T-helper 22 cell (primary cell): ENCODE measurements around the gene DMTF1.
"Not testable (repeated sequence)": the region's sequence is repeated elsewhere in the genome, so short reads cannot be mapped to it uniquely, and the experiment has no call there.

Source experiments
- DNase-seq: peaks from one replicate; pipeline ENCODE4 v3.0.0-alpha.2; 2020; ENCODE audit warnings: low read depth

The DMTF1 gene

DNA sequence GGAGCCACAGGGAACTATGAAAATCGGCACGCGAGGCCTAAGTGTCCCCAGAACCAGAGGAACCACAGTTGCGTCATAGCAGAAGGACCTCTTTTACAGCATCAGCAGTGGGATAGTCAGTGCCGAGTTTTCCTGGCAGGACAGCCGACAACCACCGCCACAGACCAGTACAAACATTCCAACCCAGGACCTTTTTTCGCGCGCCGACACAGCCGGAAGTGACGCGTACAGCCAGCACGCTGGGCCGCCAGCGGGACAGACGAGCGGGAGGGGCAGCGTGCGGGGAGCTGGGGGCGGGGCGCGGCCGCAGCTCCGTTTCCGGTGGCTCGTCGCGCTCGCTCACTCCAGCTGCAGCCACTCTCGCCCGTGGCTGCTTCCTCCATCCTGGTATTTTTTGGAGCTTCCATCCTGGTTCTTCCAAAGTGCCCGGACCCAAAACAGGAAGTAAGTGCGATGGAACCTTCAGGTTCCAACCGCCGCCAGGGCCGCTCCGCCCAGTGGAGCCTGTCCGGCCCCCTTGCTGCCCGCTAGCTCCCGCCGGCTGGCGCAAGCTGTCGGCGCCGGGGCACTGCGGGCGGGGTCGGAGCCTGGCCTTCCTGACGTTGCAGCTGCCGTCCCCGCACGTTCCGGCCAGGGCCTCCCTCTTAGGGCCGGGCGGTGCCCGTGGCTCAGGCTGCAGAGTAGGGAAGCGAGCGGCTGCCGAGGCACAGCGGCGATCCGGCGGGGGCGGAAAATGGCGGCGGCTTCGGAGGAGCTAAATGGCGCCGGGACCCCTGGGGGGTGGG is at the start of gene DMTF1:
Gene DMTF1, plus strand, starts transcription at position 342 of the 785 bp plus-strand sequence. CDS start 12,489 bp downstream, outside the sequence.
- peak; percentile 81 for DNase-seq

DNA sequence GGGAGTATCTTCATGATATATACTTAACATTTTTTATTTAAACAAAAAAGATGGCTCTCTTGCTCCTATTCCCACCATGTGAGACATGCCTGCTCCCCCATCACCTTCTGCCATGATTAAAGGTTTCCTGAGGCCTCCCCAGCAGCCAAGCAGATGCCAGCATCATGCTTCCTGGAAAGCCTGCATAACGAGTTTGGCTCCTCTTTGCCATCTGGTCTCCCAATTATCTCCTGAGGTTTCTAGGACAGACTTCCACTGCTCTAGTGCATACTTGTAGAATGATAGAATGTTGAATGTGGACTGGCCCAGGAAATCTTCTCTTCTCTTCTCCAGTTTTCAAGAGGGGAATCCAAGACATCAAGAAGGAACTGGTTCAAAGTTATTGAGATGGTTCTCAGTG is 46.9 kb upstream of the DMTF1 start:
- DNase-seq, result no peak

DNA sequence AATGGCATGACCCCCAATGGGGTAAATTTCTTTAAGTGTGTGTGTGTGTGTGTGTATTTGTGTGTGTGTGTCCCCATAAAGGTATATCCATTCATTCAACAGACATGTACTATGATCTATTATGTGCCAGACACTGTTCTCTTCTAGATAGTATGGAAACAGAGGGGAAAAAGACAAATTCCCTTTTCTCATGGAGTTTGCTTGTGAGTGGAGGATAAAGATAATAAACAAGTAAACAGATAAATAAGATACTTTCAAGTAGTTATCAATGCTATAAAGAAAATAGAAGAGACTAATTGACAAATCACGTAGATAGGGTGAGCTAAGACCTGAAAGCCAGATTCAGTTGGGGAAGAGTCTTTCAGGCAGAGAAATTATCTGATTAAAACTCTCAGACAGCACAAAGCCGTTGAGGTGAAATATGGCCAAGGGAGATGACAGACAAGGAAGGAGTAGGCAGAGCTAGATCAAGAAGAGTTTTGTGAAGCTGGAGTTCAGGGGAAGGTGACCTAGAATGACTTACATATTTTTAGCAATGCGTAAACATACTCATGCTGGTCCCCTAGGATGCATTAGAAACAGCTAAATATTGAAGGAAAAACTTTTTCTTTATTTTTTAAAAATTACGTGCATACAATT is 45.2 kb upstream of the DMTF1 start:
- no peak for DNase-seq

- DNase-seq, result no peak
Measured at GRCh38 chr7:87107949-87108776, 44.1 kb upstream of the DMTF1 start.

GRCh38 chr7:87110778-87111177 is 41.5 kb upstream of the DMTF1 start:
- DNase-seq, result no peak

DNA sequence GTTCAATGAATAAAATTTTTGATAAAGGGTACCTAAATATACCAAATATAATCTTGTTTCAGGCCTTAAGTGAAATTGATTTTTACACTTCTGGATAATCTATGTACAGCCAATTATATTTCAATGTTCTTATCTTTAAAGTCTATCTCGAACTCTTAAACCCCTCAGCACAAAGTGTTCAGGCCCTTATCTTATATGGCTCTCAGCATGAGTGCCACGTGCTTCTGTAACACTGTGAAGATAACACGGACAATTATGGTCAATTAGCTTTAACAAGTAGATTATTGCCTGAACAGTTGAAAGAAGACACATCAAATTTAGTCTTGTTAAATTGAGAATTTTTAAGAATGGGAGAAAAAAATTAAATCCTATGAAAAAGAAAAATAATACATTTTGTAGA is 40.4 kb upstream of the DMTF1 start:
- DNase-seq, result no peak

- DNase-seq, result no peak
Measured at GRCh38 chr7:87113077-87113476, 39.2 kb upstream of the DMTF1 start.

DNA sequence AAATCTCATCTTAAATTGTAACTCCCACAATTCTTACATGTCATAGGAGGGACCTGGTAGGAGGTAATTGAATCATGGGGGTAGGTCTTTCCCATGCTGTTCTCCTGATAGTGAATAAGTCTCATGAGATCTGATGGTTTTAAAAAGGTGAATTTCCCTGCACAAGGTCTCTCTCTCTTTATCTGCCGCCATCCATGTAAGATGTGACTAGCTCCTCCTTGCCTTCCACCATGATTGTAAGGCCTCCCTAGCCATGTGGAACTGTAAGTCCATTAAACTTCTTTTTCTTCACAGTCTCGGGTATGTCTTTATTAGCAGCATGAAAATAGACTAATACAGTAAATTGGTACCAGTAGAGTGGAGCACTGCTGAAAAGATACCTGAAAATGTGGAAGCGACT is 38.3 kb upstream of the DMTF1 start:
- not testable (repeated sequence) for DNase-seq

GRCh38 chr7:87115772-87116171 is 36.5 kb upstream of the DMTF1 start:
- not testable (repeated sequence) for DNase-seq

DNA sequence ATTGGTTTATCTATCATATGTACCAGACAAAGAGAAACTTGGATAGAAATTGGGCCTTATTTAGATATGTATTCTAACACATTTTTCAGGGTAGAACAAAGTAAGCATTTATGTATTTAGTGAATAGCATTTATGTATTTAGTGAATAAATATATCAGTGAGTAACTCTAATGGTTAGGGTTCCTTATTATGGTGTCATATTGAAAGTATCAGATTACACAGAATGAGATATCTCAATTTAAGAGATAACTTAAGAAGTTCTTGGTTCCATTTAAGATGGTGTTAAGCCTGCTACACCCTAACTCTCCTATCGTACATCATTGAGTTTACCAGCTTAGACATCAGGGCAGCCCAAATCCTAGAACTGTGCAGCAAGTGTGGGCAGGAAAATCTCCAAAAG is 35.9 kb upstream of the DMTF1 start:
- no peak for DNase-seq

DNA sequence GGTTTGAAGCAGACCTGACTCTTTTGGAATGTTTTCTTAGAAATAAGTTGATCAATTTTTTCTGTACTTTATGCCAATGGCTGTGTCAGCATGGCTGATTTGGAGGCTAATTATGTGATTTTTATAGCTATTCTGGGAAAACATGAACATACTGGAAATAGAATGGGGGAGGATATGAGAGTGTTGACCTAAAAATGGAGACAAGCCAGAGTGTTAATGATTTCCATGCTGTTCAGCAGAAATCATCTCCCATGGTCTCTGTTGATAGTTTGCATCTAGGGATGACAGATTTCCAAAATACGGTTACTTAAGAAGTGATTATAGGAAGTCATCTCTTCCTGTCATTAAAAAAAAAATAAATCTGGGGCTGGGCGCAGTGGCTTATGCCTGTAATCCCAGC is 32.7 kb upstream of the DMTF1 start:
- DNase-seq, result no peak

- DNase-seq, result no peak
Measured at GRCh38 chr7:87123105-87123504, 29.1 kb upstream of the DMTF1 start.

DNA sequence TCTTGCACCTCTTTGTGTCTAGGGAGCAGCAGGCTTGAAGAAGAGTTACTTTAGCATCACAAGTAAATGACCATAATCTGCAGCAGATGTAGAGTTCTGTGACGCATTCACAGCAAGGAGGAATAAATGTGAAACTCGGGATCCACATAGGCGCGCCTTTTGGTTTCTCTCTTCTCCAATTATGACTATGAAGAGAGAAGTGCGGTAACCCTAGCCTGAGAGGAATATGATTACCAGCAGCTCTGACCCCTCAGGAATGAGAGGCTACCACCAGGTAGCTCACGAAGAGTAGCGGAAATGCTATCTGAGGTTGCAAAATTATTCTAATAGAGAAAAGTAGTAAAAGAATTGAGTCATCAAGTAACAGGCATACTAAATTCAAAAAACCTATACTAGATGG is 25.2 kb upstream of the DMTF1 start:
- DNase-seq, result no peak

DNA sequence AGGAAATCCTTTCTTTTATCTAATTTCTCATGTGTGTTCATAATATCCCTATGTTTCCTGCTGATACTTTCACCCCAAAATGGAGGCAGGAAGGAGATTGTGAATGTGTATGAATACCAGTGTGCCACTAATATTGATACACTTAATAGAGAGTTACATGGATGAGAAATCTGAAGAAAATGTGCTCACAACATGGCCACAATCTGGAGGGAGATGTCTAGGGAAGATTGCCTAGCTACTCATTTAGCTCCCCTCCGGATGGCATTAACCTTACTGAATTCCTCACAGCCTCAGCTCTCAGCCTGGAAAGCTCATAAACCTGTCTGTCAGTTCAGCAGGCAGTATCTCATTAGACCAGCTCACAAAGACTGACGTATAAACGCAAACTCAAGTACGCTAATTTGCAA is 23.4 kb upstream of the DMTF1 start:
- no peak for DNase-seq

DNA sequence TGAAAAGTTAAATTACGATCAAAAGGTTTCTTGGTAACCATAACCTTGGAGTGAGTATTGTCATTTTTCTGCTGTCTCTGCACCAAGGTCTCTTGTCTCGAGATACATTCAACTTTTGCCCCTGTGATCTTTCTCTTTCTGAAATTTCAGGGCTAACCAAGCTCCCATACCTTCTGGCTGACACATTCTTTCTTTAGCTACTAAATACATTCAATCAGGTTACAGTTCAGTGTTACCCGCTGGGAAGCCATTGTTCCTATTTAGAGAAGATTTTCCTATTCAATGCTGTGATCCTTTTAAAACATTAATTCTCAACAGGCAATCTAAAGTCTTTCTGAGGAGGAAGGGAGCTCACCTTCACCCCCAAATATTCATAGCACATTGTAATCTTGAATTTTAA is 22.9 kb upstream of the DMTF1 start:
- DNase-seq, result no peak

DNA sequence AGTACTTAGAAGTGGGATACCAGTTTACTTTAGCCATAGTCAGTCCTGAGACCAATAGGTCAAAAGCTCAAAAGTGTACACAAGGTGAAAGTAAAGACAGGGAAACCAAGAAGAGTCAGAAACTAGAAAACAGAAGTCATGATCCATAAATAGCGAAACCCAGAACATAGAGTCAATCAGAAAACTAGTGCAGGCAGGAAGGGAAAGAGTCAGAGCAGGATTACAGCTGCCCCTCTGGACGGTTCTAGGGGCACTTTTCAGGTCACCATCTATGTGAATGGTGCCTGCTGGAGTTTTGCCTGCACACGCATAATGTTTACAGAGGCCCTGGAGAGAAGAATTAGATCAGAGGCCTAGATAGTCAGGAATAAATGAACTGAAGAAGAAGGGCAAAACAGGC is 22.4 kb upstream of the DMTF1 start:
- no peak for DNase-seq

- no peak for DNase-seq
Measured at GRCh38 chr7:87131771-87132170, 20.5 kb upstream of the DMTF1 start.

DNA sequence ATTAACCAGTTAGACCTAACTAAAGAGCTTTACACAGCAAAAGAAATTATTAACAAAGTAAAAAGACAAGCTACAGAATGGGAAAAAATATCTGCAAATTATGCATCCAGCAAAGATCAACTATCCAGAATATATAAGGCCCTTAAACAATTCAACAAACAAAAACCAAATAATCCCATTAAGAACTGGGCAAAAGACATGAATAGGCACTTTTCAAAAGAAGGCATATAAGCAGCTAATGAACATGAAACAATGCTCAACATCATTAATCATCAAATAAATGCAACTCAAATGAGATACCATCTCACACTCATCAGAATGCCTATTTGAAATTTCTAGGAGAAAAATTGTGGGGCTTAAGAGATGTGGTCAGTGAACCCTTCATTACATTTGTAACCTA is 15.0 kb upstream of the DMTF1 start:
- DNase-seq, result no peak

DNA sequence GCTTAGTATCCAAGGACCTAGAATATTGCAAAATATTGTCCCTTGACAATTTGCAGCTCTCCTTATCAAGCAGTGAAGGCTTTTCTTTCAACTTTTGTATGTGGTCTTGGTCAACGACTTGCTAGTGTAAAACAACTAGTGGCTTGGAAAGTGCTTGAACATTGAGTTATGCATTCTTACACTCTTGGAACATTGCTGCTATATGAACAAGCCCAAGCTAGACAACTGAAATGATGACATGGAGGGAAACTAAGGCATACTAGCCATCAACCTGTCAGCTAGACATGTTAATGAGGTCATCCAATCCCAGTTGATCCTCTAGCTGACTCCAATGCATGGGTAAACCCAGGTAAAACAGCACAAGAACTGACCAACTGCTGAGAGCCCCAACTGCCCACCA is 12.7 kb upstream of the DMTF1 start:
- no peak for DNase-seq

- DNase-seq, result no peak
Measured at GRCh38 chr7:87140271-87140748, 11.9 kb upstream of the DMTF1 start.

GRCh38 chr7:87144173-87144657 is 8.0 kb upstream of the DMTF1 start:
- no peak for DNase-seq

DNA sequence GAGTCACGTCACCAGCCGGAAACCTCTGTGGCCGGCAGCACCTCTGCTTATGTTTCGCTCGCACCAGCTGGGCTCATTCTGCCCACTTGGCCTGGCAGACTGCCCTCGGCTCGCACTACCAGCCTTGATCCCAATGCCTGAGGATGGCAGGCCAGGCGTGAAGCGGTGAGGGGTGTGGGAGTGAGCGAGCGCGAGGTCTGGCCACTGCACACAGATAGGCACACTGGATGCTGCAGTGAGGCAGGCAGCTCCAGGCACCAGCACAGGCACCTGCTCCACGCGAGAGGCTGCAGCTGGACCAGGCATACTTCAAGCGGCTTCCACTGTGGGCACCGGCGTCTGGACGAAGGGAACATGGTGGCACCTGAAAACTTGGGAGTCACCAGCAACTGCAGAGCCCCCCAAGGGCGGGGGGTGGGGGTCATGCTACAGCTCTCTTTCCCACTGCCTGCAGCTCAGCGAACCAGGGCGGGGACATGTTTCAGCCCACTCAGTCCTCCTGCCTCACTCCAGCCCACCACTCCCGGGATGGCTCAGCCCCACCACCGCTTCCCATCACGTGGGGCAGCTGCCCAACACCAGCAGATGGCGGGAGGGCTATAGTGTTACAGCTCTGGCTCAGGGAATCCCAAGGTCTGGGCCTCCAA is 5.4 kb upstream of the DMTF1 start:
- DNase-seq, result no peak
